ENCODE measurements around the gene TMIGD1.

GRCh38 chr17:30297715-30298114, 36.1 kb downstream of the TMIGD1 start:
- TF ChIP-seq, protein P1, sequence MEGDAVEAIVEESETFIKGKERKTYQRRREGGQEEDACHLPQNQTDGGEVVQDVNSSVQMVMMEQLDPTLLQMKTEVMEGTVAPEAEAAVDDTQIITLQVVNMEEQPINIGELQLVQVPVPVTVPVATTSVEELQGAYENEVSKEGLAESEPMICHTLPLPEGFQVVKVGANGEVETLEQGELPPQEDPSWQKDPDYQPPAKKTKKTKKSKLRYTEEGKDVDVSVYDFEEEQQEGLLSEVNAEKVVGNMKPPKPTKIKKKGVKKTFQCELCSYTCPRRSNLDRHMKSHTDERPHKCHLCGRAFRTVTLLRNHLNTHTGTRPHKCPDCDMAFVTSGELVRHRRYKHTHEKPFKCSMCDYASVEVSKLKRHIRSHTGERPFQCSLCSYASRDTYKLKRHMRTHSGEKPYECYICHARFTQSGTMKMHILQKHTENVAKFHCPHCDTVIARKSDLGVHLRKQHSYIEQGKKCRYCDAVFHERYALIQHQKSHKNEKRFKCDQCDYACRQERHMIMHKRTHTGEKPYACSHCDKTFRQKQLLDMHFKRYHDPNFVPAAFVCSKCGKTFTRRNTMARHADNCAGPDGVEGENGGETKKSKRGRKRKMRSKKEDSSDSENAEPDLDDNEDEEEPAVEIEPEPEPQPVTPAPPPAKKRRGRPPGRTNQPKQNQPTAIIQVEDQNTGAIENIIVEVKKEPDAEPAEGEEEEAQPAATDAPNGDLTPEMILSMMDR (IDR thresholded peaks at IDR 0.05) = no peak
- no peak for TF ChIP-seq POLR2A (IDR thresholded peaks at IDR 0.05)
